Urinary bladder (tissue), 4 donors: ENCODE results near the gene PCED1A. TPM values are rescaled to one million over a fixed set of nuclear protein-coding genes. Genes with fewer than 3 reads are reported as not detected.

ENCODE experiments used
- DNase-seq: peaks from one replicate; pipeline ENCODE4 v3.0.0-alpha.2; 2015; ENCODE audit errors: extremely low spot score
- H3K27ac ChIP-seq: one replicate; pipeline ENCODE4 v1.5.1; 2013; ENCODE audit warnings: low read depth, mild to moderate bottlenecking, moderate library complexity
- H3K36me3 ChIP-seq: one replicate; pipeline ENCODE4 v1.6.1; 2013; ENCODE audit warnings: mild to moderate bottlenecking, moderate library complexity; ENCODE audit not compliant: insufficient read depth
- H3K4me1 ChIP-seq: one replicate; pipeline ENCODE4 v1.6.1; 2013; ENCODE audit warnings: mild to moderate bottlenecking, moderate library complexity; ENCODE audit not compliant: insufficient read depth
- H3K4me3 ChIP-seq: one replicate; pipeline ENCODE4 v1.5.1; 2013; ENCODE audit warnings: low read depth, low read length
- WGBS: extraction: QIAGEN DNeasy Blood & Tissue Kit; methylation state at CpG from one replicate; pipeline ENCODE4 v1.1.7; 2013; 5-methylcytosine and 5-hydroxymethylcytosine counted together
- polyA plus RNA-seq: library from polyadenylated mRNA; stranded (reverse); fragments of 200-250 nt; gene quantifications from one replicate; pipeline ENCODE4 v1.2.3, GENCODE V29; 2013
- total RNA-seq: library from RNA; depleted of rRNA; stranded (reverse); fragments of >200 nt; gene quantifications from one replicate; pipeline ENCODE4 v1.2.3, GENCODE V29; 2014
- donor health status: healthy with polysubstance abuse.
- donor health status: healthy.

The PCED1A gene
- total and polyA plus RNA-seq, 2 donors, result 16.6 to 29.8 TPM

DNA sequence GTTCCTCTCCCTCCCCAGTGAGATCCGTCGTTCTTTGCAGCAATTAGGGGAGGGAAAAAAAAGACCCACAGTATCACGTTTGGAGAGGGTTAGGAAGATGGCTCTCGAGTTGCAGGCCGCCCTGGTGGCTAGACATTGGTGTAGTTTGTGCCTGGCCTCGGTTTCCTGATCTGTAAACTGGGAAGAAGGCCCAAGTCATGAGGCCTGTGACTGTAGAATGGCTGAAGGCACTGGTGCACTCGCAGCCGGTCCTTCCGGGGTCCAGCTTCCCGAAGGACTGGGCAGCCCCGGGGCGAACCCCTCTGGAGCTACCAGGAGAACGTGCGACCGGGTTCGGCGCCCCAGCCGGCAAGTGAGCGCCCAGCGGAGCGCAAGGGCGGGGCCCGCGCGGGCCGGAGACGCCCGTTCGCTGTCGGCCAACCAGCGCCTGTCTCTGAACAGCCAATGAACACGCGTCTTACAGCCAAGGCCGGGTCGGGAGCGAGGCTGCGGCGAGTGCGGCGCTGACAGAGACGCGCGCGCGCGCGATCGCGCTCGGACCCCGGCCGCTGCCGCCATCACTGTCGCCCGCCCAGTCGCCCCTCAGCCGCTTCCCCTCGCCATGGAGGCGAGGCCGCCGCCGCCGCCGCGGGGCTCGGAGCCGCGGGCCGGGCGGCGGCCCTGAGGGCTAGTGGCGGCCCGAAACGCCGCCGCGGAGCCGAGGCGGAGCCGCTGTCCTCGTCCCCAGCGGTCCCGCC is 32.7 kb upstream of the PCED1A start, which contains the start of gene PTPRA:
Gene PTPRA, plus strand, starts transcription at position 472 of the 737 bp plus-strand sequence. CDS start 90,797 bp downstream, outside the sequence.
- Histone ChIP-seq H3K27ac (peak within 1 kb of the TSS; percentile 72), H3K4me1 (no peaks in the 10 kb centered on the region), H3K36me3 (no peaks in the 10 kb centered on the region), H3K4me3 (peak within 1 kb of the TSS; percentile 98)
- DNase-seq, result peak; percentile 75
- WGBS, result under 1% methylated on average over 83 of the region's 83 CpGs

DNA sequence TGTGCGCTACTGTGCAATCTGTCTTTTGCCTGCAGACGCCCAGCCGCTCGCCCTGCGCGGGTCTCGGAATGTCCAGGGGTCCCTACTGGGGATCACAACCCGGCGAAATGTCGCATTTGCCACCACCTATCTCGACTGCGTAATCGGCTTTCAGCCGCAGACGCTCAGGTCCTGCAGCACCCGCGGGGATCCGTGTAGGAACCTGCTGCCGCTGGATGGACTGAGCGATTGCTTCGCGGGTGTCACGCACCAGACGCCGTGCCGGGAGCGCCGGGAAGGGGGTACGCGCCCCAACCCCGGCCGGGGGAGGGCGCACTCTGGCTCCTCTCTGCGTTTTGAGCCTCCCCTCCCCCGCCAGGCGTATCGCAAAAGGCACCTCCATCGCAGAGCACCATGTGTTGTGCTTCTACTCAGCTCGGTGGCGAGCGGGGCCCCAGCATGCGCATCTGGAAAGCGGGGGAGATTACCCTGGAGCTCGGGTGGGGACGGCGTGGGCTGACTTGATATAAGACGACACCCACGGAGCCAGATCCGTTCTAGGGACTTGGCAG is 32.1 kb upstream of the PCED1A start:
- DNase-seq, result no peak
- WGBS, result under 1% methylated on average over 49 of the region's 49 CpGs
- Histone ChIP-seq H3K27ac (no peak overlapping the region), H3K4me3 (peak overlapping the region; percentile 98), H3K36me3 (no peaks in the 10 kb centered on the region), H3K4me1 (no peaks in the 10 kb centered on the region)

DNA sequence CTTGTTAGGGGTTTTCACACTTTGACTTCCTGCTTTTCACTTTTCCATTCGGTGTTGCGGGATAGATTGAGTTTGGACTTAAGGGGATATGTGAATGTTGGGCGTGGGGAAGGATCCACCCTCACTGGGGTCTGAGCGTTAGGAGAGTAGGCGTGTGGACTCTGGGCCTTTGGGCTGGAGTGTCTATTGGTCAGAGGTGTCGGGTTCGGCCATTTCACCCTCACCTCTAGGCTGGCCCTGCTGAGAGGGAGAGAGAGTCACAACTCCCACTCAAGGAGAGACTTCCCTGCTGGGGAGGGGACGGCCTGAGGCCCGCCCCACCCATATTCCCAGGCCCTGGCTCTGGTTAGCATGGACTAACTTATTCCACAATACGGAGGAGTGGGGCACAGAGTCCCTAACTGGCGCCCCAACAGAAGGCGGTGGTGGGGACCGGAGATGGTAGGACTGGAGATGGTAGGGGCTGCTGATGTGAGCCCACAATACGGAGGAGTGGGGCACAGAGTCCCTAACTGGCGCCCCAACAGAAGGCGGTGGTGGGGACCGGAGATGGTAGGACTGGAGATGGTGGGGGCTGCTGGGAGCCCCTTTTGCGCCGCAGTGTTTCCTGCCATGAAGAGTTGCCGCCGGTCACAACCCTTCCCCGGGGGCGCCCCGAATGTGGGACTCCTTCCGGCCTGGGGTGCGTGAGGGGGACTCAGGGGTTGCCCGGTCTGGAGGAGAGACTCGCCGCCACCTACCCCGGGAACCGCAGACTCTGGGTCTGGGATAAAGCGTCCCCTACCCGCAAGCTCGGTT is 31.4 kb upstream of the PCED1A start:
- 18% methylated on average over 34 of the region's 34 CpGs for WGBS
- no peaks in the 10 kb centered on the region for H3K4me1 ChIP-seq
- no peak for DNase-seq

DNA sequence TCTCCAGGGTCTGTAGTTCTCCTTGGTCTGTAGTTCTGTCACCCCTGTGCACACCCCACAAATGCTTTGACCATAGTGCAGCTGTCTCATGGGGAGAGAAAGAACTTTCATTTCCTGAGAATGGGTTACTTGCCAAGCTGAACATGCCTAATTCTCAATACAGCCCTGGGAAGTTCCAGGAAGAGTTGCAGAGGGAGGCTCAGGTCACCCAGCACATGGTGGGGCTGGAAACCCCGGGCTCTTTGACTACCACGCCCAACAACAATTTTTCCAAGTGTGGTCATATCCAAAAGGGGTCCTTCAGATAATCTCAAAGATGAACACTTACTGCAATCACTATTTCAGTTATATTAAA is 30.6 kb upstream of the PCED1A start:
- Histone ChIP-seq H3K4me3 (no peak overlapping the region), H3K27ac (no peak overlapping the region), H3K36me3 (no peaks in the 10 kb centered on the region), H3K4me1 (no peaks in the 10 kb centered on the region)
- no peak for DNase-seq
- WGBS, result 38% methylated on average over 2 of the region's 2 CpGs

More for the DNA sequence above, 31.4 kb upstream of the PCED1A start:
- Histone ChIP-seq H3K27ac (no peak overlapping the region), H3K36me3 (no peaks in the 10 kb centered on the region), H3K4me3 (peak overlapping the region; percentile 98)

DNA sequence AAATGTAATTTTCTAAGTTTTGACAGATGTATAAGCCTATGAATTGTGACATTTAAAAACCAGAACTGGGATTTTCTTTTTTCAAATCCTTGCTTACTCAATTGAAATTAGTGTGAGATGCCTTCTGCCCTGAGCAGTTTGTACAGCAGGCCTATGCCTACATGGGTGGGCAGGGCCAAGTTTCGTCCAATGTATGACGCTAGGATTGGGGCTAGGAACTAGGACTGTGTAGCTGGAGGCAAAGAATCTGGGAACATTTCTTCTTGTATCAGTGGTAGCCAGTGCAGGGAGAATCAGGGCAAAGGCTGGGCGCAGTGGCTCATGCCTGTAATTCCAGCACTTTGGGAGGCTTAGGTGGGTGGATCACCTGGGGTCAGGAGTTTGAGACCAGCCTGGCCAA is 28.9 kb upstream of the PCED1A start:
- no peaks in the 10 kb centered on the region for H3K4me1 ChIP-seq
- WGBS, result 94% methylated on average over 3 of the region's 3 CpGs
- no peak overlapping the region for H3K27ac ChIP-seq
- no peak overlapping the region for H3K4me3 ChIP-seq
- DNase-seq, result no peak
- H3K36me3 ChIP-seq, result no peaks in the 10 kb centered on the region

DNA sequence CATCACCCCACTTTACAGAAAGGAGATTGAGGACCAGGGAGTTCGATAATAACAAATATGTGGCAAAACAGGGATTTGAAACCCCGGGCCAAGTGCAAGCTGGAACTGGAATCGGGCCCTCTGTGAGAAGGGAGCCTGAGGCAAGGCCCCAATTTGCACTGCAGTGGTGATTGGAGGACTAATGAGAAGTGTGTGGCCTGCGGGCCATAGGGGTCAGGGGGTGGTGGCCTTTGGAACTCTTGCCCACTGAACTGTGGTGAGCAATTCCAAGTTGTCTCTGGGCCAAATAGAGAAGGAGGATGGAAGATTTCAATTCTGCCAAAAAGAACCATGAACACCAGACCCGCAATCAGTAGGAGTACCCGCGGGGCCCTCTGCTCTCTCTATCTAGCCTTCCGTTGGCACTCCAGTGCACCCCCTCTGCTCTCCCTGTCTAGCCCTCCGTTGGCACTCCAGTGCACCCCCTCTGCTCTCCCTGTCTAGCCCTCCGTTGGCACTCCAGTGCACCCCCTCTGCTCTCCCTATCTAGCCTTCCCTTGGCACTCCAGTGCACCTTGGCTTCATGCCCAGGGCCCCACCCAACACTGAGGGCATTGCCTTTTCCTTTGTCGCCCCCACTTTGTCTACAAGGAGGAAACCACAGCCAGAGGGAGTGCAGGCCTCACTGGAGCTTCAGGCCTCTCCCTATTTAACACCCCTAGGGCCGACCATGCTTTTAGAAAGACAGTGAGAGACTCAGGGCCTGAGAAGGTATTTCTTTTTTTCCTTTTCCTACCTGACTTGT is 26.8 kb upstream of the PCED1A start:
- DNase-seq, result no peak

DNA sequence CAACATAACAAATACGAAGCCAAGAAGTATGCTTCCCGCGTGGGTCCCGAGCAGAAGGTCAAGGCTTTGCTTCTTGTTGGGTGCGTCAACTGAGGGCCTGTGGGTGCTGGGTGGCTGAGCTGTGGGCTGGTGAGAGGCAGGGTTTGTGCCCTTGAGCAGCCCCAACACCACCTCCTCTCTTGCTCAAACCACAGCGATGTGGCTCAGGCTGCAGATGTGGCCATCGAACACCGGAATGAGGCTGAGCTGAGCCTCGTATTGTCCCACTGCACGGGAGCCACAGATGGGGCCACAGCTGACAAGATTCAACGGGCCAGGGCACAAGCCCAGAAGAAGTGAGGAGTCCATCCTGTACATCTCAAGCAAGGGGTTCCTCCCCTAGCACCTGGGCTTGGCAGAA is 25.8 kb upstream of the PCED1A start:
- 92% methylated on average over 11 of the region's 11 CpGs for WGBS
- Histone ChIP-seq H3K27ac (no peak overlapping the region), H3K4me3 (no peak overlapping the region), H3K4me1 (no peaks in the 10 kb centered on the region), H3K36me3 (peaks cover 4% of the 10 kb centered on the region)
- no peak for DNase-seq

More for the DNA sequence above, 26.8 kb upstream of the PCED1A start:
- no peak overlapping the region for H3K27ac ChIP-seq
- H3K4me3 ChIP-seq, result no peak overlapping the region
- WGBS, result 80% methylated on average over 12 of the region's 12 CpGs
- H3K36me3 ChIP-seq, result peaks cover 4% of the 10 kb centered on the region
- no peaks in the 10 kb centered on the region for H3K4me1 ChIP-seq

DNA sequence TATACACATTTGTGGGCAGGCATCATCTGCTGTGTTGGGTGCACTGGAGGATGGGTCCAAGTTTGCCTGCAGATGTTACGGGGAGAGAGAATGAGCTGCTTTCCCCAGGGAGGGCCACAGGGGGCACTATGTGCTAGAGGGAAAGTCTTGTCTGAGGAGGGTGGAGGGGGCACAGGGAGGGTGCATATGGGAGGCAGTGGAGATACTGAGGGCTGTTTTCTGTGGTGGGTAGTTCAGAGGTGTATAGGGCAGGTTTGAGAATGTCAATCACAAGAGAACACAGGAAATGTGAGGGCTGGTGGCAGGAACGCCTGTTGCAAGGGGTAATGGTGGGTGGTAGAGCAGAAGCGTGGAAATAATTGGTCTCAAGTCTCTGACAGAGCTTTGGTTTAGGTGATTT is 25.2 kb upstream of the PCED1A start:
- DNase-seq, result no peak
- peaks cover 4% of the 10 kb centered on the region for H3K36me3 ChIP-seq
- no peak overlapping the region for H3K27ac ChIP-seq
- H3K4me1 ChIP-seq, result no peaks in the 10 kb centered on the region
- WGBS, result 95% methylated on average over 3 of the region's 3 CpGs
- no peak overlapping the region for H3K4me3 ChIP-seq

DNA sequence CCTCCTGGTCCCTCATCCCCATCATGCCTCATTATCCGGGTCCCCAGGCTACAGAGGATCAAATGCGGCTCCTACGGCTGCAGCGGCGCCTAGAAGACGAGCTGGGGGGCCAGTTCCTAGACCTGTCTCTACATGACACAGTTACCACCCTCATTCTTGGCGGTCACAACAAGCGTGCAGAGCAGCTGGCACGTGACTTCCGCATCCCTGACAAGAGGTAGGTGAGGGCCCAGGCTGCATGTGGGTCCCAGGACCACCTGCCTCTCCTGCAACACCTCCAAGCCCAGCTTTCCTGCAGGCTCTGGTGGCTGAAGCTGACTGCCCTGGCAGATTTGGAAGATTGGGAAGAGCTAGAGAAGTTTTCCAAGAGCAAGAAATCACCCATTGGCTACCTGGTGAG is 24.6 kb upstream of the PCED1A start:
- Histone ChIP-seq H3K36me3 (peaks cover 4% of the 10 kb centered on the region), H3K27ac (no peak overlapping the region), H3K4me3 (no peak overlapping the region), H3K4me1 (no peaks in the 10 kb centered on the region)
- 96% methylated on average over 10 of the region's 10 CpGs for WGBS
- DNase-seq, result no peak

DNA sequence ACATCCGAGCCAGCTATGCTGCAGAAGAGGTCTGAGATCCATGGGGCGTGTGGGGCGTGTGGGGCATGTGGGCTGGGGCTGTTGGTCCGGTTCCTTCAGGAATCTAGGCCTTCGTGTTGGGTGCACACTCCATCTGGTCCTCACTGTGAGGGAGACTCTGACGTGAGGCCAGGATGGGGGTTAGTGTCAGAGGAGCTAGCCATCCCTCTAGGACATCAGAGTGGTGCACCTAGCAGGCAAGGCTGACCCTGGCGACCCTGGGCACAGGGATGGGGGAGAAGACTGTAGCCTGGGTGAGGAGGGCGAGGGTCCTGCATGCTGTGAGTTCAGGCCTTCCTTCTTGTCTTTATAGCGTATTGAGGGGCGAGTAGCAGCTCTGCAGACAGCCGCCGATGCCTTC is 24.2 kb upstream of the PCED1A start:
- Histone ChIP-seq H3K4me1 (no peaks in the 10 kb centered on the region), H3K36me3 (peaks cover 4% of the 10 kb centered on the region), H3K27ac (no peak overlapping the region), H3K4me3 (no peak overlapping the region)
- WGBS, result 96% methylated on average over 12 of the region's 12 CpGs
- DNase-seq, result no peak

DNA sequence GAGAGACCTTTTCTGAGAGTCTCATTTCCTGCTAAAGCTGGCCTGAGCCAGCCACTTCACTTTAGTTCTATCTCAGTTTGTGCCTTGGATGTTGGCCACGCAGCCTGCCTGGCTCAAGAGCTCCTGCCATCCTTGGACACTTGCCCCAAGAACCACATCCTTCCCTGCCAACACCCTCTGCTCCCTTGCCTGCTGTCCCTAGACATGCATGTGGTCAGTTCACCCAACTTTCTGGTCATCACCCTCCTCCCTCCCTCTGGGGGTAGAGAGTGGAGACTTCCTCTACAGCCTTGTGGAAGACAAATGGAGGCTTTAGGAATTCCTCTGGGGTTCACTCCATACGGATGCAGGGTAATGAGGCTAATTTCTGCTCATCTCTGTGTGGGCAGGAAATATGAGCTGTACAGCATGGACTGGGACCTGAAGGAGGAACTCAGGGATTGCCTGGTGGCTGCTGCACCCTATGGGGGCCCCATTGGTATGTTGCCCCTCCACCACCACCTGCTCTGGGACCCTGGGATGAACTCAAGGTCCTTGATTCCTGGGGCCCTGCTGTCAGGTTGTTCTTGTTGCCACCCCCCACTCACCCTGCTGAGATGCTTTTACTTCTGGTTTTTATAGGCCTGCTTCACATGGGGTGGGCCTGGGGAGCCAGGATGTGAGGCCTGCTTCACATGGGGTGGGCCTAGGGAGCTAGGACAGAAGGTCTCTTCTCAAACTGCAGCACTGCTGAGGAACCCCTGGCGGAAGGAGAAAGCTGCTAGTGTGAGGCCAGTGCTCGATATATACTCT is 19.1 kb upstream of the PCED1A start:
- Histone ChIP-seq H3K4me1 (no peaks in the 10 kb centered on the region), H3K4me3 (no peak overlapping the region), H3K36me3 (peaks cover 4% of the 10 kb centered on the region), H3K27ac (no peak overlapping the region)
- no peak for DNase-seq
- WGBS, result 87% methylated on average over 4 of the region's 4 CpGs

DNA sequence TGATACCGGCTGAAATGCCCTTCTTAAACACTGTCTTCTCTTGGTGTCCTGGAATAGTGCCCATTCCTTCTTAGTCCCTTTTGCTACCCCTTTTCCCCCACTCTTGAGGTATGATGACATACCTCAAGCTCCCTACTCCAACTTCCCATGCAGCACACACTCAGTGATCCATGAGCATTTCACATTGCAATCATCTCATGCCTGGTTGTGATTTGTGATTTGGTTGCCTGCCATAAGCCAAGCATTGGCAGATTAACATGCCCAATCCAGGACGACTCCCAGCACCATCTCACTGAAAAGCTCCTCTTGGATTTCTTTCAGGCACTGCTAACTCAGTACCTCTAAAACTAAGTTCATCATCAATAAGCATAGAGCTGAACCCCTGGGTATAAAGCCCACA is 18.1 kb upstream of the PCED1A start:
- H3K4me1 ChIP-seq, result no peaks in the 10 kb centered on the region
- DNase-seq, result no peak
- H3K36me3 ChIP-seq, result peaks cover 2% of the 10 kb centered on the region
- H3K4me3 ChIP-seq, result no peak overlapping the region
- 90% methylated on average over 2 of the region's 2 CpGs for WGBS
- H3K27ac ChIP-seq, result no peak overlapping the region

DNA sequence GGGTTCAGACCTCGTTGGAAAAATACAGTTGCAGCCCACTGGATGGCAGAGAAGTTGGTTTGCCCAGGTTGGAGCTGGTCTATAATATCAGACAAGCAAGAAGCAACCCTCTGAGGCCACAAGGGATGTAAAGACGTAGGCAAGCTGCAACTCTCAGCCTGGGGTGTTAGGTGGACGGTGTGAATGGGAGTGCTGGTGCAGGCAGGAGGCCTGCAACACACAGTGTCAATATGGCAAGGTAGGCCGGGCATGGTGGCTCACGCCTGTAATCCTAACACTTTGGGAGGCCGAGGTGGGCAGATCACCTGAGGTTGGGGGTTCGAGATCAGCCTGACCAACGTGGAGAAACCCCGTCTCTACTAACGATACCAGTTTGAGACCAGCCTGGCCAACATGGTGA is 10.6 kb upstream of the PCED1A start:
- Histone ChIP-seq H3K4me1 (no peaks in the 10 kb centered on the region), H3K27ac (no peak overlapping the region), H3K4me3 (no peak overlapping the region), H3K36me3 (no peaks in the 10 kb centered on the region)
- 92% methylated on average over 10 of the region's 10 CpGs for WGBS
- no peak for DNase-seq
